Measurements from ENCODE around the gene ATL3. TPM values are rescaled to one million over a fixed set of nuclear protein-coding genes. Genes with fewer than 3 reads are reported as not detected.
"Not testable (repeated sequence)": the region's sequence is repeated elsewhere in the genome, so short reads cannot be mapped to it uniquely, and the experiment has no call there.

ATL3 gene
- total RNA-seq, 2 donors from 2014 or later, result 38.2 to 55.2 TPM

GRCh38 chr11:63629426-63629825 lies 41.8 kb downstream of the ATL3 start:
- Histone ChIP-seq H3K4me1 (peaks cover 2% of the 10 kb centered on the region), H3K27me3 (no peaks in the 10 kb centered on the region), H3K36me3 (no peaks in the 10 kb centered on the region), H3K9ac (ENCODE audit: low read depth in 2 of 2, low read length in 2 of 2) (no peak overlapping the region), H3K9me3 (no peaks in the 10 kb centered on the region), H3K27ac (no peak overlapping the region), H3K4me3 (no peak overlapping the region)
- intact Hi-C loops (cut with DNase I), result no loop called here
- no peak for DNase-seq
- TF ChIP-seq, protein P1, sequence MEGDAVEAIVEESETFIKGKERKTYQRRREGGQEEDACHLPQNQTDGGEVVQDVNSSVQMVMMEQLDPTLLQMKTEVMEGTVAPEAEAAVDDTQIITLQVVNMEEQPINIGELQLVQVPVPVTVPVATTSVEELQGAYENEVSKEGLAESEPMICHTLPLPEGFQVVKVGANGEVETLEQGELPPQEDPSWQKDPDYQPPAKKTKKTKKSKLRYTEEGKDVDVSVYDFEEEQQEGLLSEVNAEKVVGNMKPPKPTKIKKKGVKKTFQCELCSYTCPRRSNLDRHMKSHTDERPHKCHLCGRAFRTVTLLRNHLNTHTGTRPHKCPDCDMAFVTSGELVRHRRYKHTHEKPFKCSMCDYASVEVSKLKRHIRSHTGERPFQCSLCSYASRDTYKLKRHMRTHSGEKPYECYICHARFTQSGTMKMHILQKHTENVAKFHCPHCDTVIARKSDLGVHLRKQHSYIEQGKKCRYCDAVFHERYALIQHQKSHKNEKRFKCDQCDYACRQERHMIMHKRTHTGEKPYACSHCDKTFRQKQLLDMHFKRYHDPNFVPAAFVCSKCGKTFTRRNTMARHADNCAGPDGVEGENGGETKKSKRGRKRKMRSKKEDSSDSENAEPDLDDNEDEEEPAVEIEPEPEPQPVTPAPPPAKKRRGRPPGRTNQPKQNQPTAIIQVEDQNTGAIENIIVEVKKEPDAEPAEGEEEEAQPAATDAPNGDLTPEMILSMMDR (IDR thresholded peaks at IDR 0.05), result no peak

- H3K27me3 ChIP-seq, result no peaks in the 10 kb centered on the region
- H3K9me3 ChIP-seq, result no peaks in the 10 kb centered on the region
- intact Hi-C loops (cut with DNase I), result no loop called here
- no peak overlapping the region for H3K27ac ChIP-seq
- no peak for DNase-seq
- H3K4me3 ChIP-seq, result no peak overlapping the region
- no peak overlapping the region for H3K9ac ChIP-seq (ENCODE audit: low read depth in 2 of 2, low read length in 2 of 2)
- no peaks in the 10 kb centered on the region for H3K36me3 ChIP-seq
- TF ChIP-seq, protein P1 (IDR thresholded peaks at IDR 0.05), result no peak
- H3K4me1 ChIP-seq, result no peaks in the 10 kb centered on the region
Observed at GRCh38 chr11:63623513-63624140, 47.5 kb downstream of the ATL3 start.

DNA sequence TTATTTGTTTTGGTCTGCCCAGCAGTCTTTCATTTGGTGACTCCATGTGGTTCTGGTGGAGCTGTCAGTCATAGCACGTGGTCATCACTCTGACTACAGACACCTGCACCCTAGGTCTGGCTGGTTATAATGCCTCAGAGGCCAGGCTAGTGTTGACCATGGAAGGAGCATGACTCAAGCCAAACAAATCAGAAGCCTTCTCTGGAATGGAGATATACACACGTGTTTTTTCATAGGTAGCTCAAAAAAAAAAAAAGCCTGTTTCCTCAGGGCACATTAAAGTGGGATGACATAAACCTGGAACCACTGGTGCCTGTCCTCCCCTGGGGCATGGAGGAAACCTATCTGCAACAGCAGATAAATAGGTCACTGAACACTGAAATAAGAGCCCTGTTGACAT lies 48.9 kb downstream of the ATL3 start:
- H3K4me1 ChIP-seq, result no peaks in the 10 kb centered on the region
- TF ChIP-seq, protein P1 (IDR thresholded peaks at IDR 0.05), result no peak
- intact Hi-C loops (cut with DNase I), result no loop called here
- no peak for DNase-seq
- no peak overlapping the region for H3K27ac ChIP-seq
- H3K27me3 ChIP-seq, result no peaks in the 10 kb centered on the region
- no peak overlapping the region for H3K4me3 ChIP-seq
- H3K9me3 ChIP-seq, result no peaks in the 10 kb centered on the region
- no peak overlapping the region for H3K9ac ChIP-seq (ENCODE audit: low read depth in 2 of 2, low read length in 2 of 2)
- H3K36me3 ChIP-seq, result no peaks in the 10 kb centered on the region

DNA sequence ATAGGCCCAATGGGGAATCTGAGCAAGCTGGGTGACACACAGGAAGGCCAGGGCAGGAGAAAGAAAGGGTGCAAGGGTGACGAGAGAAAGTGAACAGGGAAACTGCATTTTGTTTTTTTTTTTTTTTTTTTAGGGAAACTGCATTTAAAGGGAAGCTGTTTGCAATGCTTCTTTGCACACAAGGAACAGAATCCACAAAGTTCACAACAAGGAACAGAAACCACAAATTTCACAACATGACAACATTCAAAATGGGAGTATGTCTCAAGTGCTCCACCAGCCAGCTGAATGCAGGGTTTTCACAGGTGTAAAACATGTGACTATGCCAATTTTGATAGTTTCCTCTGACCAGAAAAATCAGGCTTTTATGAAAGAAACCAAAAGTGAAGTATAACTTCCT lies 50.1 kb downstream of the ATL3 start:
- no peak for DNase-seq
- Histone ChIP-seq H3K9ac (ENCODE audit: low read depth in 2 of 2, low read length in 2 of 2) (no peak overlapping the region), H3K27ac (no peak overlapping the region), H3K4me3 (no peak overlapping the region), H3K36me3 (no peaks in the 10 kb centered on the region), H3K4me1 (no peaks in the 10 kb centered on the region), H3K9me3 (no peaks in the 10 kb centered on the region), H3K27me3 (no peaks in the 10 kb centered on the region)
- intact Hi-C loops (cut with DNase I), result no loop called here
- TF ChIP-seq, protein P1 (IDR thresholded peaks at IDR 0.05), result no peak

DNA sequence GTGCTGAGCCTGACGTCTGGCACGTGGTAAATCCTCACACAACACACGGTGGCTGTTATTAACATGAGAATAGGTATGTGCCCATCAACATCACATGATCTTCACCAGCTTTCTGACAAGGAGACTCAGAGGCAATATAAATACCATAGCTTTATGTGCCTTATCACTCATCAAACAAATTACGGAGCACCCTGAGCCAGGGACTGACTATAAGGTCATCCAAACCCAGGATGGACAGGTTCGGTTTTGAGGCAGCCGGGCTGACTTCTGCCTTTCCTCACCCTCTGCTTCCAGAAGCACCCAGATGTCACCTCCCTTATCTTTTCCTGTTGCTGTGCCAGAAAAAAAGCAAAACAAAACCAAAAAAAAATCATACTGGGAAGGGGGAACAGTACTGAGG lies 51.2 kb downstream of the ATL3 start:
- no peaks in the 10 kb centered on the region for H3K27me3 ChIP-seq
- H3K27ac ChIP-seq, result no peak overlapping the region
- H3K9ac ChIP-seq (ENCODE audit: low read depth in 2 of 2, low read length in 2 of 2), result no peak overlapping the region
- no peak overlapping the region for H3K4me3 ChIP-seq
- H3K4me1 ChIP-seq, result no peaks in the 10 kb centered on the region
- DNase-seq, result no peak
- TF ChIP-seq, protein P1 (IDR thresholded peaks at IDR 0.05), result no peak
- no peaks in the 10 kb centered on the region for H3K36me3 ChIP-seq
- intact Hi-C loops (cut with DNase I), result no loop called here
- no peaks in the 10 kb centered on the region for H3K9me3 ChIP-seq

DNA sequence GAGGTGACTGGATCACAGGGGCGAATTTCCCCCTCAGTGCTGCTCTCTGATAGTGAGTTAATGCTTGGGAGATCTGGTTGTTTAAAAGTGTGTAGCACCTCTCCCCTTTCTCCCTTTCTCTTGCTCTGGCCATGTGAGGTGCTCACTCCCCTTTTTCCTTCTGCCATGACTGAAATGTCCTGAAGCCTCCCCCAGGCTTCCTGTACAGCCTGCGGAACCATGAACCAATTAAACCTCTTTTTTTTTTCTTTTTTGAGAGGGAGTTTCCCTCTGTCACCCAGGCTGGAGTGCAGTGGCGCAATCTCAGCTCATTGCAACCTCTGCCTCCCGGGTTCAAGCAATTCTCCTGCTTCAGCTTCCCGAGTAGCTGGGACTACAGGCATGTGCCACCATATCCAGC lies 53.5 kb downstream of the ATL3 start:
- H3K4me1 ChIP-seq; H3K27ac ChIP-seq; H3K9me3 ChIP-seq; H3K9ac ChIP-seq (ENCODE audit: low read depth in 2 of 2, low read length in 2 of 2); DNase-seq; H3K36me3 ChIP-seq; H3K27me3 ChIP-seq; H3K4me3 ChIP-seq; intact Hi-C loops (cut with DNase I): not testable (repeated sequence)
